T-helper 17 cell (primary cell): ENCODE measurements around the gene SYNJ2. TPM values are rescaled to one million over a fixed set of nuclear protein-coding genes. Genes with fewer than 3 reads are reported as not detected.

Experiments
- ATAC-seq: fragments of 150-1000 bp; cut with Tn5 transposase; 2 replicates; pipeline ENCODE4 v1.10.0; 2021; ENCODE audit warnings: mild to moderate bottlenecking, moderate library complexity
- DNase-seq, 3 donors: peaks; one replicate each; pipeline versions ENCODE4 v3.0.0 to v3.0.0-alpha.2; 2020 to 2021
- H3K9me3 ChIP-seq: one replicate; pipeline ENCODE4 v1.7.0; 2013; ENCODE audit warnings: low read length, mild to moderate bottlenecking; ENCODE audit not compliant: control insufficient read depth, poor library complexity, severe bottlenecking
- H3K27ac Mint-ChIP-seq: one replicate; pipeline ENCODE4 v1.8.0; 2022; ENCODE audit warnings: mild to moderate bottlenecking, moderate library complexity, mixed read lengths
- H3K27me3 Mint-ChIP-seq: one replicate; pipeline ENCODE4 v1.8.0; 2022; ENCODE audit warnings: mixed read lengths
- H3K36me3 Mint-ChIP-seq: one replicate; pipeline ENCODE4 v1.8.0; 2022; ENCODE audit warnings: low read depth, mixed read lengths
- H3K4me1 Mint-ChIP-seq: one replicate; pipeline ENCODE4 v1.8.0; 2022; ENCODE audit warnings: mild to moderate bottlenecking, mixed read lengths
- H3K4me3 Mint-ChIP-seq: one replicate; pipeline ENCODE4 v1.8.0; 2022; ENCODE audit warnings: mild to moderate bottlenecking, moderate library complexity, mixed read lengths
- total RNA-seq, 4 donors: library from RNA in 2 of 4; stranded (reverse) in 2 of 4; gene quantifications; one replicate each; pipeline ENCODE4 v1.2.3 and lab custom pipeline; 2022 to 2026

The SYNJ2 gene
- total RNA-seq, 2 donors from 2014 or later: 43.6 to 45.0 TPM

DNA sequence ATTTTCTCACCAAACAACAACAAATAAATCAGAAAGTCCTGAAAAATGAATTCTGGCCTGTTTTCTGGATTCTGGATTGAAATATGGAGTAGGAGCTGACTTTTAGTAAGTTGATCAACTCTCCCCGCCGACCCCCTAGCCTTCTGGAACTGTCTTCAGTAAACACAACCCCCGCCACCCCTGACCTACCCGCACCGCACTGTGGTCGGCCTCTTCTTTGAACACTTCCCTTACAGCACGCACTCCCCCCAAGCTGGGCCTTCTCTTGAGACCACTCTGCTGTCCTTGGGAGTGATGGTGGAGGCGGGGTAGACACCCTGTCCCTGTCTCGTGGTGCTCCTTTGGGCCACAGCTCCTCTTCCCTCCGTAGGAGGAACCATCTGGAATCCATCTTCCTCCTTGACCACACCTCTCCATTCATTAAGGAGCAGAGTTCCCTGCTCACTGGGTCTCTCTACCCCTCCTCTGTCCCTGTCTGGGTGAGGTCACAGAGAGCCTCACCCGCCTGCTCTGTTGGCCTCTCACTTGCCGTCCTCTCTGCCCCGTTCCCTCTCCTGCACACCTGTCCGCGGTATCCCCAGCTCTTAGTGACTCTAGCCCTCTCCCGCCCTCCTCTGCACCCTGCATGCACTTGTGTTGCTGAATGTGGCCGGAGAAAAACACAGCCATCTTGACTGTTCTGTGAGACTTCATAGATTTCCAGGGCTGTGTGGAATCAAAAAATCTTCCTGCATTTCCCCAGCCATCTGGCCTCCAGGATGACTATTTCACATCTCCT is 19.1 kb downstream of the SYNJ2 start:
- no peaks in the 10 kb centered on the region for H3K27me3 Mint-ChIP-seq
- H3K9me3 ChIP-seq: no peaks in the 10 kb centered on the region
- H3K4me1 Mint-ChIP-seq: peaks cover 62% of the 10 kb centered on the region
- no peak overlapping the region for H3K27ac Mint-ChIP-seq
- H3K4me3 Mint-ChIP-seq: no peak overlapping the region
- ATAC-seq (no peak), DNase-seq (no peak)
- H3K36me3 Mint-ChIP-seq: peaks cover 10% of the 10 kb centered on the region

DNA sequence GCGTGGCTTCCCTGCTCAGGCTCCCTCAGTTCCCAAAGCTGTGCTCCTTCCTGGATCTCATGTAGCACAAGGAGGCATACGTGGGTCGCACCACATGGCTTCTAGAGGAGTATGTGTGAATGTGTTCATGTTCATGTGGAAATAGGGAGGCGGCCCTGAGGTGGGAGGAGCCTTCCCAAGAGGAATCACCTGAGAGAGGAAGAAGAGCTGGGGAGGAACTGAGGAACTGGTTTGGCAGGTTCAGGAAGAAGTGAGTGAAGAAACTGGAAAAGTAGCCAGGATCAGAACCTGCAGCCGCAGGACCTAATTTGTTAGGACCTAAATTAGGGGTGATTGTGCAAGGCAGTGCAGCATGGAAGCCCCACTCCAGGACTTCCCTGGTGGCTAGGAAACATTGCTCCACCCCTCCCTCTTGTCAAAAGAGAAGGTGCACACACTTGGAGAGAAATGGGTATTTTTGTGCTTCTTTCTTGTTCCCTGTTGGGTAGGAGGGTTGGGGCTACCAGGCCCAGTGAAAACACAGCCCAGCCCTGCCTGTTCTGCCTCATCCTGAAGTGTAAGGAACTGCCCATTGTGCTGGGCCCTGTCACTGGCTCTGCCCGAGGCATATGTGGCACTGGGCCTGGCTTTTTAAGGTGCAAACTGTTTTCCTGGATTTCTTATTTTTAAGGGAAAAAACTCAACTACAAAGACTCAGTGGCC is 20.7 kb downstream of the SYNJ2 start:
- H3K36me3 Mint-ChIP-seq: peaks cover 11% of the 10 kb centered on the region
- ATAC-seq (no peak), DNase-seq (no peak)
- H3K27ac Mint-ChIP-seq: peak overlapping the region; percentile 49
- peaks cover 62% of the 10 kb centered on the region for H3K4me1 Mint-ChIP-seq
- no peaks in the 10 kb centered on the region for H3K27me3 Mint-ChIP-seq
- peak overlapping the region; percentile 34 for H3K4me3 Mint-ChIP-seq
- no peaks in the 10 kb centered on the region for H3K9me3 ChIP-seq

DNA sequence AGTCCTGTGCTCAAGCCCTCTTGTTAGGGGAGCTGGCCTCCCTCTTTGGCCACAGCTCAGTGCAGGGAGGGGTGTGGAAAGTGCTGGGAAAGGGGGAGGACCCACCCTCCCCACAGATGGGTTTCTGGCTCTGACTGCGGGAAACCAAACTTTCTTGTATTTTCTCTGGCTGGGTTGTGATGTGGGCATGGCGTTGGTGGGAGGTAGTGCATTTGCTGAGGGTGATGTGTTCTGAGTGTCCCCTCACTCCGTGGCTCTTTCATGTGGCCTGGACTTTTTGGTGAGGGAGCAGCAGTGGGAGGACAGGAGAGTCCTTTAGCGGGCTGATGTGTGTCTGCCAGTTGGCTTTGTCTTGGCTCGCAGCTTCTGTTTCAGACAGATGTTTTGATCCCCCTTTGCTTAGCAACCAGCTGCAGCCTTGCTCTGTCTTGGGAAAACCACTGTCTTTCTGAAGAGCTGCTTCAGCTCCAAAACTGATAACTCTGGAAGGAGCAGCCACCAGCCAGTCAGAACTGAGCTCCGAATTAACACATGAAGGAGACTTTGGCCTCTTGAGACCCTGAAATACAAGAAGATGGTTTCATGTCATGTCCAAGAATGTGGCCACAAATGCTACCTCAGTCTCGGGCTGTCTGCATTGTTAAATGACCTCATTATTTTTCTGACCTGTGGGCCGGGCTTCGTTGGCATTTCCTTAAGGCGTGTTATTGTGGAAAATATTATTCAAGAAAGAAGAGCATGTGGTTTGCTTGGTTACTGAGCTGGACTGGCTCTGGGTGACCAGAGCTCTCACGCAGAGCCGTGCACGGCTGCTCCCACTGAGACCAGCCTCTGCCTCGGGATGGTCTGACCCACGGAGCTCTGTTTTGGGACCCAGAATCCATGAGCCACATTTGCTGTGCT is 21.5 kb downstream of the SYNJ2 start:
- Mint-ChIP-seq H3K36me3 (peaks cover 11% of the 10 kb centered on the region), H3K4me1 (peaks cover 61% of the 10 kb centered on the region), H3K27me3 (no peaks in the 10 kb centered on the region), H3K4me3 (peak overlapping the region; percentile 34), H3K27ac (peak overlapping the region; percentile 49)
- H3K9me3 ChIP-seq: no peaks in the 10 kb centered on the region
- DNase-seq: no peak
- peak; percentile 75 for ATAC-seq

GRCh38 chr6:158003910-158004700 is 22.4 kb downstream of the SYNJ2 start:
- peaks cover 64% of the 10 kb centered on the region for H3K4me1 Mint-ChIP-seq
- no peaks in the 10 kb centered on the region for H3K27me3 Mint-ChIP-seq
- peak overlapping the region; percentile 49 for H3K27ac Mint-ChIP-seq
- ATAC-seq: no peak
- peaks cover 11% of the 10 kb centered on the region for H3K36me3 Mint-ChIP-seq
- no peaks in the 10 kb centered on the region for H3K9me3 ChIP-seq
- no peak for DNase-seq
- H3K4me3 Mint-ChIP-seq: peak overlapping the region; percentile 34

DNA sequence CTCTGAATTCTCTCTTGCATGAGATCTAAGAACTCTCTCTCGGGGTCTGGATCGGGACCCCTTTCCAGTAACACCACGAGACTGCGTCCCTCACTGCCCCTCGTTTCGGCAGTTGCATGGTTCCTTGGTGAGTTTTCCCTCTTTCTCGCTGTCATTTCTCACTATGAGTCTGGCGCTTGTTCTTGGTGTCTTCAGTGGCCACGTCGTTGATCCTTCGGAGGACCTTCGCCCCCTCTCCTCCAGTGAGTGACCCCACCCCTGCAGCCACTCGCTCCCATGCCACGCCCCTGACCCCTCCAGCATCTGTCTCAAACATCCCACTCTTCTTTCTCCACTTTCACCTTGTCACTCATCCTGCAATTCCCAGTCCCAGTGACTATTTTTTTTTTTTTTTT is 23.0 kb downstream of the SYNJ2 start:
- H3K36me3 Mint-ChIP-seq: peaks cover 13% of the 10 kb centered on the region
- H3K4me3 Mint-ChIP-seq: no peak overlapping the region
- peaks cover 65% of the 10 kb centered on the region for H3K4me1 Mint-ChIP-seq
- no peaks in the 10 kb centered on the region for H3K27me3 Mint-ChIP-seq
- peak overlapping the region; percentile 49 for H3K27ac Mint-ChIP-seq
- no peak for DNase-seq
- ATAC-seq: no peak
- H3K9me3 ChIP-seq: no peaks in the 10 kb centered on the region

DNA sequence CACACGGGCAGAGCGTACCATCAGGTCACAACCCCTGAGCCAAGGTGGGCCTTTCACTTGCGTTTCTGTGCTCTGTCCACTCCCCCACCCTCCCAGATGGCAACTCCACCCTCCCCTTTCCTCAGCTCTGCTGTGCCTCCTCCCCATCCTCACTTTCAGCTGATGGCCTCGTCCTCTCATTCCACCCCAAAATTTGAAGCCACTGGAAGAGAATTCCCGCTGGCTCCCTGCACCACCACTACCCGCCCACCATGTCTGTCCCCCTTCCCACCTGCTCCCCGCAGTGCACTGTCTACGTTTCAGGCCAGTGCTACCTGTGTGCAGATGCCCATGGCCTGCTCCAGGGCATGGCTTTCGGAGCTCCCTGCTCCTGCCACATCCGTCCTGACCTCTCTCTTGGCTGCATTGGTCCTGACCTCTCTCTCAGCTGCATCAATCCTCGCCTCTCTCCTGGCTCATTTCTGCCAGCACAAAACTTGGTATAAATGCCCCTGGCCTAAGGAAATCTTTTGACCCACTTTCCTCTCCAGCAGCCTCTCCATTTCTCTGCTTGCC is 24.0 kb downstream of the SYNJ2 start:
- no peaks in the 10 kb centered on the region for H3K27me3 Mint-ChIP-seq
- no peak overlapping the region for H3K4me3 Mint-ChIP-seq
- H3K4me1 Mint-ChIP-seq: peaks cover 72% of the 10 kb centered on the region
- H3K9me3 ChIP-seq: no peaks in the 10 kb centered on the region
- peak overlapping the region; percentile 49 for H3K27ac Mint-ChIP-seq
- no peak for DNase-seq
- no peak for ATAC-seq
- peaks cover 12% of the 10 kb centered on the region for H3K36me3 Mint-ChIP-seq

GRCh38 chr6:158006331-158006730 is 24.7 kb downstream of the SYNJ2 start:
- H3K9me3 ChIP-seq: no peaks in the 10 kb centered on the region
- no peaks in the 10 kb centered on the region for H3K27me3 Mint-ChIP-seq
- ATAC-seq (no peak), DNase-seq (no peak)
- H3K4me3 Mint-ChIP-seq: peak overlapping the region; percentile 21
- no peak overlapping the region for H3K27ac Mint-ChIP-seq
- peaks cover 76% of the 10 kb centered on the region for H3K4me1 Mint-ChIP-seq
- peaks cover 10% of the 10 kb centered on the region for H3K36me3 Mint-ChIP-seq

DNA sequence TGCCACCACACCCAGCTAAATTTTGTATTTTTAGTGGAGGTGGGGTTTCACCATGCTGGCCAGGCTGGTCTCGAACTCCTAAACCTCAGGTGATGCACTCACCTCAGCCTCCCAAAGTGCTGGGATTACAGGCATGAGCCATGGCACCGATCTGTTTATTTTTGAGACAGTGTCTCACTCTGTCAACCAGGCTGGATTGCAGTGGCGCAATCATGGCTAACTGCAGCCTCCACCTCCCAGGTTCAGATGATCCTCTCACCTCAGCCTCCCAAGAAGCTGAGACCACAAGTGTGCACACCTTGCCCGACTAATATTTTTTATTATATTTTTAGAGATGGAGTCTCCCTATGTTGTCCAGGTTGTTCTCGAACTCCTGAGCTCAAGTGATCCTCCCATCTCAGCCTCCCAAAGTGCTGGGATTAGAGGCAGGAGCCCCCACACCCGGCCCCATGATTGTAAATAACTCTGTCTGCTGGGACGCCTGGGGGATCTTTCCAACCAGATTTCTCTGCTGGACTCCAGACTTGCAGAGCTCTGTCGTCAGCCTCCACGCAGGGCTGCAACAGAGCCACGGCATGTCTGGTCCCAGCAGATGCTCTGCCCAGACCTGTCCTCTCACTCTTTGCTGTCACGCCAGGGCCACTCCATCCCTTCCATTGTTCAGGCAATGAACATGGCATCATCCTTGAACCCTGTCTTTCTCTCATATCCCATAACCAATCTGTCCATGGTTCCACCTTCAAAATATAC is 25.3 kb downstream of the SYNJ2 start:
- peak overlapping the region; percentile 21 for H3K4me3 Mint-ChIP-seq
- H3K4me1 Mint-ChIP-seq: peaks cover 80% of the 10 kb centered on the region
- H3K36me3 Mint-ChIP-seq: peaks cover 6% of the 10 kb centered on the region
- DNase-seq (no peak), ATAC-seq (no peak)
- peak overlapping the region; percentile 86 for H3K27ac Mint-ChIP-seq
- H3K27me3 Mint-ChIP-seq: no peaks in the 10 kb centered on the region
- H3K9me3 ChIP-seq: no peaks in the 10 kb centered on the region

DNA sequence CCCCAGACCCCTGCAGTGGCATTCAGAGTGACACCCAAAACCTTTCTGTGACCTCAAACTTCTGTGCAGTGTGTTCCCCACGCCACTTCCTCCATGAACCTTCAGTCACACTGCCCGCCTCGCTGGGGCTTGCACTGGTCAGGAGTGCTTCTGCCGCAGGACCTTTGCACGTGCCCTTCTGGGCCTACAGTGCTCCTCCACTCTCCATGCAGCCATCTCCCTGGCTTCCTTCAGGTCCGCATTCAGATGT is 27.1 kb downstream of the SYNJ2 start:
- peak overlapping the region; percentile 83 for H3K4me3 Mint-ChIP-seq
- peaks cover 6% of the 10 kb centered on the region for H3K36me3 Mint-ChIP-seq
- peaks cover 72% of the 10 kb centered on the region for H3K4me1 Mint-ChIP-seq
- no peak for DNase-seq
- no peaks in the 10 kb centered on the region for H3K27me3 Mint-ChIP-seq
- no peaks in the 10 kb centered on the region for H3K9me3 ChIP-seq
- peak overlapping the region; percentile 86 for H3K27ac Mint-ChIP-seq
- ATAC-seq: no peak

DNA sequence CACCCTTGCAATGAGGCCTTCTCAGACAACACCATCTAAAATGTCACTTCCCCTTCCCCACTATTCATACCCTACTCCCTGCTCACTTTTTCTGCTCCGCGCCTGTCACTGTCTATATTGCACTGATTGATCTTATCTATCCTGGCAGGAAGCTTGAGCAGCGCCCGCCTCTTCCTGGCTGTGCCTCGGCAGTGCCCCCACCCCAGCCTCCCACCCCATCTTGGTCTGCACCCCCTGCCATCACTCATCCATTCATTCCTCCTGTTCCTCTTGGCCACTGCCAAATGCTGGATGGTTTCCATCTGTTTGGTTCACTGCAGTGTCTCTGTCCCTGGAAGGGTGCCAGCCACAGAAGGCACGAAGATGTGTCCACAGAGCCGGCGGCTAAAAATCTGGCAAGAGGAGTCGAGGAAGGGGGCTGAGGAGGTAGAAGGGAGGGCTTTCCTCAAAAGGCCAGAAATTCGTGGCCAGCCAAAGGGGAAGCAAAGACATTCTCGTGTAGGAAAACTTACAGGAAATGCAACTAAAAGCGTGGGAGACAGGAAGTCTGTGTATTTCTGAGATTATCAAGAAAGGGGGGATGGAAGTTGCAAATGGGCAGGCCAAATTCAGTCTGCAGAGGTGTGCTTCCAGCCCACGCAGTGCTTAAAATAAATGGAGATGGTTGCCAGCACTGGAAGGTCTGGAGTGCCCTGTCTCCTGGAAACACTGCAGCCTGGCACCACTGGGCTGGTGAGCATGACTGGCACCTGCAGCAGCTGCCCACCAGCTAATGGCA is 27.6 kb downstream of the SYNJ2 start:
- peak overlapping the region; percentile 83 for H3K4me3 Mint-ChIP-seq
- H3K36me3 Mint-ChIP-seq: peaks cover 6% of the 10 kb centered on the region
- peaks cover 70% of the 10 kb centered on the region for H3K4me1 Mint-ChIP-seq
- no peaks in the 10 kb centered on the region for H3K9me3 ChIP-seq
- peak; percentile 77 for ATAC-seq
- DNase-seq: peak in 1 of 3 donors; percentile 31
- H3K27ac Mint-ChIP-seq: peak overlapping the region; percentile 86
- no peaks in the 10 kb centered on the region for H3K27me3 Mint-ChIP-seq

DNA sequence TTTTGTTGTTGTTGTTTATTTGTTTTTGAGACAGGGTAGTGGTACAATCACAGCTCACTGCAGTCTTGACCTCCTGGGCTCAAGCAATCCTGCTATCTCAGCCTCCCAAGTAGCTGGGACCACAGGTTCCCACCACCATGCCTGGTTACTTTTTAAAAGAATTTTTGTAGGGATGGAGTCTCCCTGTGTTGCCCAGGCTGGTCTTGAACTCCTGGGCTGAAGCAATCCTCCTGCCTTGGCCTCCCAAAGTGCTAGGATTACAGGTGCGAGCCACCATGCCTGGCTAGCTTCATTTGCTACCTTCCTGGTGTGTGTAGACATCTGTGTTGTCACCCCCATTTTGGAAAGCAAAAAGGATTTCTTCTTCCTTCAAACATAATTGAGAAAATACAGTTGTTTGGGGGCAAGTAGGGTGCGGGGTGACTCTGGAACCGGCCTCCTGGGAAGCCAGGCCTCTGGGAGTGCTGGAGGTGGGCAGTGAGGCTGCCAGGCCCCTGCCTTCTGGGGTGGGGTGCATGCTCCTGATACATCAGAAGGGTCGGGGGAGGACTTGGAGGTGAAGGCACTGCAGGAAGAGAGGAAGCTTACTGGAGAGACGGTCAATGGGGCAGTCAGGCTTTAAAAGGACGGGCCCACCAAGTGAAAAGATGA is 28.4 kb downstream of the SYNJ2 start:
- H3K36me3 Mint-ChIP-seq: peaks cover 6% of the 10 kb centered on the region
- H3K9me3 ChIP-seq: no peaks in the 10 kb centered on the region
- peaks cover 72% of the 10 kb centered on the region for H3K4me1 Mint-ChIP-seq
- H3K4me3 Mint-ChIP-seq: peak overlapping the region; percentile 83
- no peak for ATAC-seq
- DNase-seq: no peak
- no peaks in the 10 kb centered on the region for H3K27me3 Mint-ChIP-seq
- H3K27ac Mint-ChIP-seq: peak overlapping the region; percentile 86
